H1 (cell line): ENCODE measurements around the gene ASTN2. TPM values are rescaled to one million over a fixed set of nuclear protein-coding genes. Genes with fewer than 3 reads are reported as not detected.

ENCODE experiments used
- CTCF ChIA-PET: fragments of 300-600 bp; sonication (Branson Sonifier 250); formaldehyde crosslinking; loops from one replicate; lab custom pipeline; 2021; ENCODE audit not compliant: partially characterized antibody; lab: Charles Lee
- POLR2A ChIA-PET: fragments of 300-600 bp; sonication (Branson Sonifier 250); formaldehyde crosslinking; loops from one replicate; lab custom pipeline; 2021; ENCODE audit warnings: inconsistent platforms; ENCODE audit not compliant: partially characterized antibody; lab: Charles Lee
- DNase-seq, 2 experiments: peaks; one replicate each; pipeline versions ENCODE4 v3.0.0 to v3.0.0-alpha.2; 2010 to 2022; ENCODE audit warnings: low spot score in 2 of 2, low read depth in 1 of 2, mixed read lengths in 1 of 2
- FAIRE-seq: peaks from 2 replicates; lab custom pipeline; 2011; peaks lifted over from hg19 to GRCh38; lab: Jason Lieb, UNC
- H2AFZ ChIP-seq: 2 replicates; pipeline ENCODE4 v1.8.1; 2012; ENCODE audit warnings: low read length, inconsistent platforms
- H2AK5ac ChIP-seq: 2 replicates; pipeline ENCODE4 v1.6.1; 2013; ENCODE audit warnings: low read depth, low read length
- H2BK120ac ChIP-seq: replicated peaks from 2 replicates; pipeline ENCODE3; 2013; ENCODE audit warnings: low read depth, low read length, inconsistent platforms
- H2BK12ac ChIP-seq: 2 replicates; pipeline ENCODE4 v1.6.1; 2013; ENCODE audit warnings: low read depth, low read length
- H2BK15ac ChIP-seq: 2 replicates; pipeline ENCODE4 v1.6.1; 2013; ENCODE audit warnings: low read length
- H2BK20ac ChIP-seq: 2 replicates; pipeline ENCODE4 v1.6.1; 2013; ENCODE audit warnings: low read length
- H2BK5ac ChIP-seq: 2 replicates; pipeline ENCODE4 v1.6.1; 2013; ENCODE audit warnings: low read depth, low read length
- H3K14ac ChIP-seq: 2 replicates; pipeline ENCODE4 v1.6.1; 2013; ENCODE audit warnings: inconsistent platforms; ENCODE audit not compliant: insufficient read length
- H3K18ac ChIP-seq: 2 replicates; pipeline ENCODE4 v1.6.1; 2013; ENCODE audit warnings: low read length; ENCODE audit errors: extremely low read depth
- H3K23ac ChIP-seq: 2 replicates; pipeline ENCODE4 v1.6.1; 2013; ENCODE audit warnings: inconsistent platforms; ENCODE audit not compliant: insufficient read length
- H3K23me2 ChIP-seq: 2 replicates; pipeline ENCODE4 v1.6.1; 2013; ENCODE audit warnings: low read depth, low read length
- H3K27ac ChIP-seq: 2 replicates; pipeline ENCODE4 v1.6.1; 2011; ENCODE audit warnings: low read depth, low read length, inconsistent platforms
- H3K27me3 ChIP-seq, 4 experiments: replicated peaks in 1 of 4; 1 replicate in 1 of 4; 2 replicates in 3 of 4; pipeline versions ENCODE4 v1.6.1 to v1.8.1; 2011 to 2013; ENCODE audit warnings: low read length in 3 of 4, mild to moderate bottlenecking in 3 of 4, inconsistent platforms in 2 of 4, mixed read lengths in 2 of 4, moderate library complexity in 1 of 4; ENCODE audit not compliant: control insufficient read depth in 3 of 4, insufficient read depth in 3 of 4; ENCODE audit errors: extremely low read depth in 1 of 4
- H3K36me3 ChIP-seq, 4 experiments: 2 replicates each; pipeline versions ENCODE4 v1.6.1 to v1.8.1; 2011 to 2013; ENCODE audit warnings: mild to moderate bottlenecking in 4 of 4, low read length in 3 of 4, moderate library complexity in 2 of 4, control low read depth in 1 of 4, inconsistent platforms in 1 of 4; ENCODE audit not compliant: insufficient read depth in 4 of 4, control insufficient read depth in 2 of 4
- H3K4ac ChIP-seq: replicated peaks from 2 replicates; pipeline ENCODE3; 2013; ENCODE audit warnings: low read length, low read depth, mixed read lengths, inconsistent platforms; ENCODE audit not compliant: insufficient read length
- H3K4me1 ChIP-seq, 4 experiments: replicated peaks in 1 of 4; 1 replicate in 1 of 4; 2 replicates in 3 of 4; pipeline versions ENCODE4 v1.6.1 to v1.8.1; 2011 to 2013; ENCODE audit warnings: low read length in 3 of 4, inconsistent platforms in 2 of 4, mixed read lengths in 1 of 4; ENCODE audit not compliant: insufficient read depth in 4 of 4, control insufficient read depth in 3 of 4
- H3K4me2 ChIP-seq, 2 experiments: 2 replicates each; pipeline versions ENCODE4 v1.6.1 to v1.8.1; 2011 to 2013; ENCODE audit warnings: low read depth in 2 of 2, low read length in 2 of 2, control low read depth in 1 of 2, inconsistent platforms in 1 of 2, mild to moderate bottlenecking in 1 of 2; ENCODE audit not compliant: insufficient read depth in 1 of 2
- H3K4me3 ChIP-seq, 4 experiments: fragments of 200-600, 300-600 bp in 1 of 4; sonication (generic), shearing (Covaris generic), sonication (Bioruptor Twin) in 1 of 4; 2 replicates each; pipeline versions ENCODE4 v1.5.1 to v1.8.1; 2011 to 2016; ENCODE audit warnings: low read length in 4 of 4, low read depth in 3 of 4, control low read depth in 2 of 4, inconsistent platforms in 2 of 4, mild to moderate bottlenecking in 2 of 4, mixed read lengths in 1 of 4, moderate library complexity in 1 of 4; ENCODE audit not compliant: insufficient read depth in 2 of 4; ENCODE audit errors: extremely low read depth in 1 of 4
- H3K56ac ChIP-seq: replicated peaks from 2 replicates; pipeline ENCODE3; 2013; ENCODE audit warnings: low read depth, mild to moderate bottlenecking, mixed read lengths, low read length, inconsistent platforms; ENCODE audit not compliant: insufficient read length
- H3K79me1 ChIP-seq: 2 replicates; pipeline ENCODE4 v1.6.1; 2013; ENCODE audit warnings: low read depth, low read length, control low read depth
- H3K79me2 ChIP-seq, 2 experiments: 2 replicates each; pipeline versions ENCODE4 v1.6.1 to v1.8.1; 2012 to 2013; ENCODE audit warnings: low read length in 2 of 2, mild to moderate bottlenecking in 2 of 2, inconsistent platforms in 1 of 2; ENCODE audit not compliant: insufficient read depth in 2 of 2, control insufficient read depth in 1 of 2
- H3K9ac ChIP-seq, 4 experiments: replicated peaks in 1 of 4; 1 replicate in 1 of 4; 2 replicates in 3 of 4; pipeline versions ENCODE4 v1.6.1 to v1.8.1; 2011 to 2013; ENCODE audit warnings: low read depth in 3 of 4, low read length in 3 of 4, control low read depth in 2 of 4, mild to moderate bottlenecking in 2 of 4, moderate library complexity in 2 of 4, inconsistent platforms in 1 of 4; ENCODE audit errors: extremely low read depth in 1 of 4
- H3K9me3 ChIP-seq, 2 experiments: 2 replicates each; pipeline versions ENCODE4 v1.6.1 to v1.8.1; 2012 to 2013; ENCODE audit warnings: mild to moderate bottlenecking in 2 of 2, moderate library complexity in 2 of 2, control low read depth in 1 of 2, inconsistent platforms in 1 of 2, low read depth in 1 of 2, low read length in 1 of 2, mixed read lengths in 1 of 2; ENCODE audit not compliant: insufficient read depth in 2 of 2
- H4K20me1 ChIP-seq, 2 experiments: replicated peaks in 1 of 2; 2 replicates each; pipeline versions ENCODE3 to v1.8.1; 2011 to 2013; ENCODE audit warnings: inconsistent platforms in 2 of 2, low read length in 2 of 2, mild to moderate bottlenecking in 1 of 2; ENCODE audit not compliant: insufficient read depth in 2 of 2, control insufficient read depth in 1 of 2
- H4K5ac ChIP-seq: 2 replicates; pipeline ENCODE4 v1.6.1; 2013; ENCODE audit warnings: low read length, low read depth, mixed read lengths, inconsistent platforms; ENCODE audit not compliant: insufficient read length
- H4K8ac ChIP-seq: 2 replicates; pipeline ENCODE4 v1.8.0; 2013; ENCODE audit warnings: mild to moderate bottlenecking, moderate library complexity, low read length, inconsistent platforms; ENCODE audit not compliant: insufficient read depth; ENCODE audit errors: extremely low read depth
- H4K91ac ChIP-seq: replicated peaks from 2 replicates; pipeline ENCODE3; 2013; ENCODE audit warnings: low read length, mixed read lengths, inconsistent platforms; ENCODE audit not compliant: insufficient read length
- CTCF ChIP-seq, 3 experiments: IDR thresholded peaks; 1 replicate in 2 of 3; 2 replicates in 1 of 3; pipeline versions ENCODE4 v1.5.1 to v1.6.1; 2011; ENCODE audit warnings: low read length in 3 of 3, mild to moderate bottlenecking in 3 of 3, inconsistent platforms in 2 of 3, low read depth in 1 of 3, moderate library complexity in 1 of 3; ENCODE audit not compliant: insufficient read depth in 1 of 3; ENCODE audit errors: control extremely low read depth in 1 of 3
- JUND ChIP-seq: IDR thresholded peaks from 2 replicates; pipeline ENCODE4 v1.6.1; 2011; ENCODE audit warnings: mild to moderate bottlenecking, improper control_type of control experiment, low read length
- WGBS, 2 experiments: shearing (Covaris generic) in 1 of 2; methylation state at CpG; one replicate each; pipeline versions ENCODE4 v1.1.6 to v1.1.7; 2013 to 2015; ENCODE audit warnings: low lambda C conversion rate in 2 of 2, mixed read lengths in 2 of 2, inconsistent platforms in 1 of 2, low coverage in 1 of 2, missing lambda C conversion rate in 1 of 2; ENCODE audit not compliant: insufficient replicate concordance in 2 of 2, insufficient coverage in 1 of 2, insufficient read length in 1 of 2; ENCODE audit errors: extremely low coverage in 1 of 2, missing lambda C conversion rate in 1 of 2; 5-methylcytosine and 5-hydroxymethylcytosine counted together
- polyA plus RNA-seq, 7 experiments: library from polyadenylated mRNA; depleted of rRNA in 3 of 7; stranded (reverse) in 5 of 7; unstranded in 2 of 7; fragments of >200 nt in 5 of 7; fragments of 200-250 nt in 2 of 7; gene quantifications; 1 replicate in 5 of 7; 2 replicates in 1 of 7; 4 replicates in 1 of 7; pipeline versions ENCODE4 v1.2.1 to v1.2.3, GENCODE V29; 2011 to 2013; ENCODE audit warnings: missing spikeins in 2 of 7, mixed read lengths in 2 of 7
- total RNA-seq: library from RNA; stranded (reverse); fragmentation: NEBNext Ultra II Directional; extraction: Animal tissue kit (Norgen Biotek cat#: 25700); gene quantifications from 2 replicates; pipeline ENCODE4 v1.2.1, GENCODE V29; 2021

Gene ASTN2
- total and polyA plus RNA-seq, 2 of the 8 experiments (the other 6 are each of a cell fraction or from before 2014, with no cell fraction given), result 8.2 to 13.7 TPM

GRCh38 chr9:116605904-116606341, 808.9 kb downstream of the ASTN2 start:
- Histone ChIP-seq H4K5ac (no peak overlapping the region), H2AK5ac (no peak overlapping the region), H3K23me2 (no peaks in the 10 kb centered on the region), H3K23ac (no peak overlapping the region), H2BK12ac (no peak overlapping the region), H4K20me1 (no peaks in the 10 kb centered on the region), H3K4me1 (peaks cover 0 to 6% (median 0%) of the 10 kb centered on the region in 4 experiments; a peak in 1 of 7 replicates), H3K79me1 (no peaks in the 10 kb centered on the region), H2AFZ (no peak overlapping the region), H2BK120ac (no peak overlapping the region), H4K8ac (peak overlapping the region; percentile 39; the same call in 1 of the 2 replicates), H3K27me3 (no peaks in the 10 kb centered on the region), H3K79me2 (no peaks in the 10 kb centered on the region), H3K14ac (no peak overlapping the region), H2BK5ac (no peak overlapping the region), H3K18ac (peak overlapping the region; percentile 56; the same call in 1 of the 2 replicates), H4K91ac (no peak overlapping the region), H3K4me2 (no peak overlapping the region), H2BK15ac (no peak overlapping the region), H3K9me3 (no peaks in the 10 kb centered on the region), H2BK20ac (no peak overlapping the region), H3K9ac (no peak overlapping the region), H3K56ac (no peak overlapping the region), H3K36me3 (no peaks in the 10 kb centered on the region), H3K4ac (no peak overlapping the region), H3K27ac (no peak overlapping the region), H3K4me3 (no peak overlapping the region)
- TF ChIP-seq JUND (no peak), CTCF (IDR thresholded peaks at IDR 0.05; ENCODE audit: control extremely low read depth in 1 of 3, insufficient read depth in 1 of 3, low read depth in 1 of 3, low read length in 3 of 3) (peak in 1 of 3 experiments; percentile 4; a peak in 1 of 4 replicates)
- FAIRE-seq (no peak), DNase-seq (no peak)
- CTCF ChIA-PET, result interaction anchor here (0.7 to 7.1 kb wide), 6 partner anchors 11 to 466 kb away, joined by 3 to 64 read pairs (median 4); no protein-coding TSS in a partner anchor
- 94% methylated on average over 10 of the region's 10 CpGs; no CpG with 5 or more reads in 1 of the 2 experiments for WGBS, 2 experiments
- POLR2A ChIA-PET, result no interaction called here
